Sigmoid colon (tissue), 4 donors: ENCODE results near the gene GBA2.

Experiments used
- CTCF ChIP-seq, 4 experiments: fragments of 450-650 bp in 3 of 4; fragments of 200-600 bp in 1 of 4; IDR thresholded peaks; one replicate each; pipeline ENCODE4 v1.5.1; 2016 to 2019; ENCODE audit warnings: antibody characterized with exemption in 4 of 4, mild to moderate bottlenecking in 3 of 4, moderate library complexity in 2 of 4
- EP300 ChIP-seq, 4 donors: sonication (generic); formaldehyde crosslinking; IDR thresholded peaks; one replicate each; pipeline ENCODE4 v1.6.1; 2017; ENCODE audit warnings: antibody characterized with exemption in 4 of 4
- POLR2A ChIP-seq, 2 donors: fragments of 450-650 bp; IDR thresholded peaks; one replicate each; pipeline ENCODE4 v1.6.1; 2016; ENCODE audit warnings: antibody characterized with exemption in 2 of 2, mild to moderate bottlenecking in 2 of 2, moderate library complexity in 2 of 2
- POLR2AphosphoS5 ChIP-seq, 4 donors: sonication (generic); formaldehyde crosslinking; IDR thresholded peaks; one replicate each; pipeline ENCODE4 v1.6.1; 2017; ENCODE audit warnings: antibody characterized with exemption in 4 of 4

GRCh38 chr9:35792826-35793225 lies 43.8 kb upstream of the GBA2 start:
- TF ChIP-seq CTCF (IDR thresholded peaks at IDR 0.05), result no peak
- TF ChIP-seq POLR2A (IDR thresholded peaks at IDR 0.05), result no peak
- TF ChIP-seq EP300 (IDR thresholded peaks at IDR 0.05), result no peak
- no peak for TF ChIP-seq POLR2AphosphoS5 (IDR thresholded peaks at IDR 0.05)
